SK-N-SH treated with all-trans-retinoic acid at 6 μM for 48 hours (cell line): ENCODE data around the gene ZNF771.
"Not testable (repeated sequence)": the region's sequence is repeated elsewhere in the genome, so short reads cannot be mapped to it uniquely, and the experiment has no call there.

Experiments
- ARNTL ChIP-seq: fragments of 450-650 bp; formaldehyde crosslinking; IDR thresholded peaks from 2 replicates; pipeline ENCODE4 v1.5.0; 2020; ENCODE audit warnings: low read depth, mild to moderate bottlenecking, moderate library complexity, borderline replicate concordance
- BACH2 ChIP-seq: fragments of 250-450 bp; sonication (Bioruptor Pico); IDR thresholded peaks from 2 replicates; pipeline ENCODE4 v1.9.0; 2021; ENCODE audit warnings: mild to moderate bottlenecking, borderline replicate concordance
- CREB5 ChIP-seq: fragments of 250-450 bp; sonication (Bioruptor Pico); IDR thresholded peaks from 2 replicates; pipeline ENCODE4 v1.5.1; 2020; ENCODE audit warnings: low read depth, mild to moderate bottlenecking, moderate library complexity
- CSDC2 ChIP-seq: fragments of 250-450 bp; sonication (Bioruptor Pico); IDR thresholded peaks from 2 replicates; pipeline ENCODE4 v1.5.0; 2020; ENCODE audit warnings: mild to moderate bottlenecking, moderate library complexity
- ISL1 ChIP-seq: fragments of 250-450 bp; sonication (Bioruptor Pico); IDR thresholded peaks from 2 replicates; pipeline ENCODE4 v2.1.2; 2022; ENCODE audit warnings: mild to moderate bottlenecking, moderate library complexity
- OSR1 ChIP-seq: fragments of 250-450 bp; sonication (Bioruptor Pico); IDR thresholded peaks from 2 replicates; pipeline ENCODE4 v1.8.0; 2022; ENCODE audit warnings: moderate library complexity, mild to moderate bottlenecking, inconsistent platforms
- PATZ1 ChIP-seq: fragments of 250-450 bp; sonication (Bioruptor Pico); IDR thresholded peaks from 2 replicates; pipeline ENCODE4 v1.8.0; 2020; ENCODE audit warnings: mild to moderate bottlenecking, moderate library complexity, borderline replicate concordance
- SNAI2 ChIP-seq: fragments of 250-450 bp; sonication (Bioruptor Pico); IDR thresholded peaks from 2 replicates; pipeline ENCODE4 v1.5.0; 2020; ENCODE audit warnings: mild to moderate bottlenecking, moderate library complexity
- ZFP3 ChIP-seq: fragments of 250-450 bp; sonication (Bioruptor Pico); IDR thresholded peaks from 2 replicates; pipeline ENCODE4 v1.5.0; 2020; ENCODE audit warnings: mild to moderate bottlenecking, moderate library complexity
- ZFP30 ChIP-seq: fragments of 450-650 bp; formaldehyde crosslinking; IDR thresholded peaks from 2 replicates; pipeline ENCODE4 v1.5.0; 2022; ENCODE audit warnings: mild to moderate bottlenecking, moderate library complexity
- ZNF565 ChIP-seq: fragments of 450-650 bp; formaldehyde crosslinking; conservative IDR thresholded peaks from 2 replicates; pipeline ENCODE4 v1.5.0; 2020; ENCODE audit warnings: low read depth, mild to moderate bottlenecking, moderate library complexity
- ZNF8 ChIP-seq: fragments of 450-650 bp; formaldehyde crosslinking; IDR thresholded peaks from 2 replicates; pipeline ENCODE4 v1.5.0; 2020; ENCODE audit warnings: mild to moderate bottlenecking, moderate library complexity

- TF ChIP-seq CSDC2 (CRISPR knock-in tag); CREB5 (CRISPR knock-in tag); ZNF565 (CRISPR knock-in tag); OSR1 (CRISPR knock-in tag); ZNF8 (CRISPR knock-in tag); ZFP3 (CRISPR knock-in tag); ZFP30 (CRISPR knock-in tag); BACH2; ISL1 (CRISPR knock-in tag); PATZ1; ARNTL (CRISPR knock-in tag); SNAI2: not testable (repeated sequence)
These were observed 10.8 kb upstream of the ZNF771 start for GRCh38 chr16:30396627-30397026.
